ENCODE data around the gene LCLAT1.

The LCLAT1 gene

DNA sequence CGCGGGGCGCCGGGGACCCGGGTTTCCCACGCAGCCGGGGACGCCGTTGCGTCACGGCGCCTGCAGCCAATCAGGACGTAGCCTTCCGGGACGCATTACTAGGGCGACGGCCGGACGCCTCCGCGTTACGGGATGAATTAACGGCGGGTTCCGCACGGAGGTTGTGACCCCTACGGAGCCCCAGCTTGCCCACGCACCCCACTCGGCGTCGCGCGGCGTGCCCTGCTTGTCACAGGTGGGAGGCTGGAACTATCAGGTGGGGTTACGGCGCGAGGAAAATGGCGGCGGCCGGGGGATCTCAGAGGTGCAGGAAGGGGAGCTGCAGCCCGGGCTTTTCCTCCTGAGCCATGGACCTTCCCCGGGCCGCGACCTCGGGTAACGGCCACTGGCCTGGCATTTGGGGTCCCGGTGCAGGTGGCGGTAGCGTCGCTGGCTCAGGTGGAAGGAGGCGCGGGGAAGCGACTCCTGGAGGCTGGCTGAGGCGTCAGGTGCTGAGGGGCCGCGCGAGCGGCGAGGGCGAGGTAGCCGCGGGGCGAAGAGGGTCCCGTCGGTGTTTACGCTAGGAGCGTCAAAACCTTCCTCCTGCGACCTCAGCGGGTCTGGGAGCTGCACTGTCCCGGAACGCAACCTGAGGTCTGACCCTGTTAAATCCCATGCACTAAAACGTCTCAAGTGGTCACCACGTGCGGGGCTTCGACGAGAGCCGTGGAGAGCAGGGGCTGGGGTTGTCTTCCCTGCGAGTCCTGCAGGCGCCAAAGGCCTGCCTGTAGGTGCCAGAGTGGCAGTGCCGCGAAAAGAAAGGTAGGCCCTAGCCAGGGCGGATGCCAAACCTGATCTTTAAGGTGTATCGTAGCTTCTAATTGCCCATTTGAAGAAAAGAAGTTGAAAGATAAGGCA, at the start of gene LCLAT1:
LCLAT1 (plus strand) TSS at position 98 of the 897 bp plus-strand sequence. CDS start 78,345 bp downstream, outside the sequence.
- DNase-seq (ENCODE audit: low spot score), result peak; percentile 95

DNA sequence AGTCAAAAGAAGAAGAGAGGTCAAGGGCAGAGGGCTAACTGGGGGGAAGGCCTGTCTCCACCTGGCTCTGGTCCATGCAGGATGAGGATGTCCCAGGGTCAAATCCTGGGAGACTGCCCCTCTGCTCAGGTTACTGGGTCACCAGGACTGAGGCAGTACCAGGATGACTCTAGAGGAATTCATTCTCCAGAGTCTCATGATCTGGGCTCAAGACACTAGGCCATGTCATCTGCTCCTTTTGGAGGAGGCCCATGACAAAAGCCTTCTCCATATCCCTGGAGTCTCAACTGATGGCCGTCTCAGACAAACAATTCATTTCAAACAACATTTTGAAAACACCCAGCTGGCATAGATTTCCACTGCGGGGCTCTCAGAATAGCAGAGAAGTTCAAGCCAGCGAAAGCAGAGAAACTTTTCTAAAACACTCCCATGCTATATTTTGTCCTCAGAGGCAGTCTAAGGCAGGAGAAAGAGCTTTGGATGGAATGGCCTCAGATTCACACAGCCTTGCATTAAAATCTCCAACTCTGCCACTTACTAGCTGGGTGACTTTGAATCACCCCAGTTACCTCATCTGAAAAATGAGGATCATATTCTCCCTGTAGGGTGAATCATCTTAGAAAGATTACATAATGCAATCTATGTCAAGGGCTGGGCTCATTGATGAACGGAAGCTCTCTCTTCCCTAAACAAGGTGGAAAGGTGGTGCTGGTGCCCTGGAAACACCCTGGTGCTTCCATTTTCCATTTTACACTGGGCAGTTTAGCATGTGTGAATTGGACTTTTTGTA, 48.8 kb upstream of the LCLAT1 start:
- no peak for DNase-seq (ENCODE audit: low spot score)

DNA sequence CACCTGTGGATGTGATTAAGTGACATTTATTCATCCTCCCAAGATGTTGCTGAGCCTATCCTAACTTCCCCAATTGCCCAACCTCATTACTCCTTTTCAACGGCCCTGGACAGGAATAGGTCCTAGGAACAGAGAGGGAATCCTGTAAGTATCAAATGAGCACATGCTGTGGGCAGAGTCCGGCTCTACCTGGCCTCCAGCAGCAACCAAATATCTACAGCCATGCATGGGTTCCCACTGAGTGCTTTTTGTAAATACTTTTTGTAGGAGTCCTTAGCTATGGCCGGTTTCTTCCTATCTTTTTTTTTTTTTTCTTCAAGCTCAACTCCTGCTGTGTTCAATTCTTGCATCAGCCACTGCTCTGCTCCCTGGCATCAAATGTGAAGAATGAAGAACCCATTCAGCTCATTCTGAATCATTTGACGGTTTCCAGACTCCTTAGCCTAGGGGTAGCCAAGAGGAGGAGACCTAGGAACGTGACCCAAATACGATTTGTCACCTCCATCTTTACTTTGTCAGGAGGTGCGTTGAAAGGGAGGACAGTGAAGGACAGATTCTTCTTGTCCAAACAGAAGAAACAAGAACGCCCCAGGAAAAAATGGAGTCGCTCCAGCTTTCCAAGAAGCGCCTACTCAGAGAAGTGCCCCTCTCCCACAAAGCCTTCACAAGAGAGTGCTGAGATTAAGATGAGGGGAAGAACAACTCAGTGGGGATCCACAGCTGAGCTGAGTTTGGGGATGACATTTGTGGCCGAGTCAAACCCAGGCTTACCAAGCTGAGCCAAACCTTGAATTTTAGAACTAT, 46.7 kb upstream of the LCLAT1 start:
- DNase-seq (ENCODE audit: low spot score), result peak; percentile 47

DNA sequence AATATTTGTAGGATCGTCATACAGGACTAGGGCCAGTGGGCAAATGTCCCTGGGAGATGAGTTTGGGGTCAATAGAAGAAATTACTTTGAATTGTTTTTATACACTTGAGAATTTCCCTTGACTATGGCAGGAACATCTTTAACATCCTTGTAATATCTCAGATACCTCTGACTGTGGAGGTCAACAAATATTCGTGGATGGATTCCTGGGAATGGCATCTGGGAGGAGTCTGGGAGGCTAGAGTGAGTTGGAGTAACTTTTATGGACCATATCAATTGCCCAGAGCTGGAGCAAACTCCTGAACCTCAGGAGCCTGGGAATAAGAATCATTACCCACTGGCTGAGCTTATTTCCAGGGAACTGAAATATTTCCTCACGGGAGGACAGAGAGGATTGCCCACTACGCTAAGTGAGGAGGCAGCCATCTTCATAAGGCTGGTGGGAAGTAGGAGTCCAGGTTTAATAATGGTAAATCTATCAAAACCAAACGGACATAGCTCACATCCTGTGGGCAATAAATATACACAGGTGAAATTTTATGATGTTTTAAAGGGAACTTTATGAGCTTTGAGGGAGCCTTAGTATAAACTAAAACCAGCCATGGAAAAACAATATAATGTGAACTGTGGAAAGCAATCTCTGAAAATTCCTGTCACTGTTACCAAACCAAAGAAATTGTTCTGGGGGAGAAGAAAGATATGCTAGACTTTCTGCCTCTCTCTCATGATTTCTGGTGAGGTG, 44.4 kb upstream of the LCLAT1 start:
- no peak for DNase-seq (ENCODE audit: low spot score)

DNA sequence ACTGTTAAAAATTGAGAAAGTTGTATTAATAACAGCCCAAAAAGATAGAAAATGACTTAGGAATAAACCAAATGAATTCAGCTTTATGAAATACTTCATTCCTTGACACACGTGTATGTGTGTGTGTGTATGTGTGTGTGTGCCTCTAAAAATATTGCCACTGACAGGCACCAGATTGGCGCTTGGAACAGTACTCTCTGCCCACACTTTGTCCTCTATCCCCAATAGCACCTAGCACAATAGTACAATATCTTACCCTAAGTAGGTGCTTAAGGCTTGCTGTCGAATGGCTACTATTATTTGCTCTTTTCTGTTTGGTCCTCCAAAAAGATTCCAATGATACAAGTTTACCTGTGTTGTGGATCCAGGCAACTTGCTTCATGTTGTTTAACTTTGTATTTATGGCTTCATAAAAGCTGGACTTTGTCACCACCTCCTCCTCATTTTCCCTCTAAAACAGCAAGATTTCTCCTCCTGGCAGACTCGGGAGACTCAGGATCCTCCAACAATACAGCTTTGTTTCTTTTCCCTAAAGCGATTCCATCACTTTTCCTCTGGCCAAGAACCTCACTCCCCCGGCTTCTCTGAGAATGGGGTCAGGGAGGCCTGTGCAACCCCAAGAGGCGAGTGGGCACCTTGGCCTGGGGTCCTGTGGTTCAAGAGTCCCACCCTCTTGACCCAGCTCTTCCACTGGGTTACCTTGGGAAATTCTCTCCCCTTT, 43.3 kb upstream of the LCLAT1 start:
- DNase-seq (ENCODE audit: low spot score), result no peak

DNA sequence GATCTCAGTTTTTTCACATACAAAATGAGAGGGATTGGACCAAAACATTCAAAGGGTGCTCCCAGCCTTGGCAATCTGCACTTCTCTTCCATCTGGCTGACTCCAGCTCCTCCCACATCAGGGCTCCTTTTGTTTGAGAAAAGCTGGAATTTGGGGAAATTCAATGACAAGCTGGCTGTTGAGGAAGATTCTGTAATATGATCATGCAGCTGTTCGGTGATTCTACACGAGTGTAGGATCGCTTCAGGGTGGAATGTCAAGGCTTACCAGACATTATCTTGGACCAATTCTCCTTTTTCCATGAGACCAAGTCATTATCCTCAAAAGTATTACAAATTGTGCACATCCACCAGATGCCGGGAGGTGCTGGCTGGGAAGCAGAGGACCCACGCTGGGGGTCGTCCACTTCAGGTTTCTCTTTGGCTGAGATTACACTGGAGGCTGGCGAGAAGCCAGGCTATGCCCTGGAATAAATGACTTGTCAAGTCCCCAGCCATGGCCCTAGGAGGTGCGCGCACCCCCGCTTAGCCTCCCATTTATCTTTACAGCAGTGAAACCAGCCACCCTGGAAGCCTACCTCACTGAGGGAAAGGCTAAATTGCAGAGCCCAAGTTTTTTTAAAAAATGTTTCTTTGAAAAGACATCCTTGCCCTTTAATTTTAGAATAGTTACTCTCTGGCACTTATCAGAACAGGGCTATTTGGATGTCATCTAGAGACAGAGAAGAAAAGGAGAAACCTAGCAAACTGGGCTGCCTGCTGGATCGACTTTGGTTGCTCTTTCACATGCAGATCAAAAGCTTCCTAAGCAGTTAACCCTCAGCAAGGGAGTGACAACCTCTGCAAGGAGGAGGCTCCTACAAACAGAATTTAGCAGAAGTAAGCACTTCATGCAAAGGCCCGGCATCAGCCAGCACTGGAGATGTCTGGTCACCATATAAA, 42.5 kb upstream of the LCLAT1 start:
- peak; percentile 30 for DNase-seq (ENCODE audit: low spot score)

DNA sequence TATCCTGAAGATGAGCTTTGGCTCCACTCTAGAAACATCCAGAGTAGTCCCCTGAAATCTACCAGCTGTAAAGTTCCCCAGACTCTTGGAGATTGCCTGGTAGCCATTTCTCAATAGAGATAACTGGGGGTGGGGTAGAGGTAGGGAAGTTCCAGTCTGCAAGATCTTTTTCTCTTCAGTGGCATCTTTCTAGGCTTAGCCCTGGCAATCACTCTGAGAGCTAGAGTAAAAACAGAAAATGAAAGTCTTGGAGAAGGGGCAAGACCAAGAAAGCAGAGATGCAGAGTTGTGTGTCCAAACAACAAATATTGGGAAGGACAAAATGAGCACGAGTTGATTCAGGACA, 41.8 kb upstream of the LCLAT1 start:
- DNase-seq (ENCODE audit: low spot score), result no peak

DNA sequence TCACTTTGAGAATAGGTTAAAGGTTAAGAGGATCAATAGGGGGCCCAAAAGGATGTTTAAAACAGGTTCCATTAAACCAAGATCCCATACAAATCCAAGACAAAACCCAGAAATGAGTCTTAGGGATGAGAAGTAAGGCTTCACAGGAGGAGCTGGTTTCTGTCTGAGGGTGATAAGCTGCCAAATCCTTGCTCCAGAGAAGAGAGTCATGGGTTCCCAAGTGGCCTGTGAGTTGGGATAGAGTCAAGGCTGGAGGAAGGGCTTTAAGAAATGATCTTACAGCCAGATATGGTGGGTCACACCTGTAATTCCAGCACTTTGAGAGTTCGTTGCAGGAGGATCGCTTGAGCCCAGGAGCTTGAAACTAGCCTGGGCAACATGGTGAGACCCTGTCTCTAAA, 40.2 kb upstream of the LCLAT1 start:
- DNase-seq (ENCODE audit: low spot score), result no peak

DNA sequence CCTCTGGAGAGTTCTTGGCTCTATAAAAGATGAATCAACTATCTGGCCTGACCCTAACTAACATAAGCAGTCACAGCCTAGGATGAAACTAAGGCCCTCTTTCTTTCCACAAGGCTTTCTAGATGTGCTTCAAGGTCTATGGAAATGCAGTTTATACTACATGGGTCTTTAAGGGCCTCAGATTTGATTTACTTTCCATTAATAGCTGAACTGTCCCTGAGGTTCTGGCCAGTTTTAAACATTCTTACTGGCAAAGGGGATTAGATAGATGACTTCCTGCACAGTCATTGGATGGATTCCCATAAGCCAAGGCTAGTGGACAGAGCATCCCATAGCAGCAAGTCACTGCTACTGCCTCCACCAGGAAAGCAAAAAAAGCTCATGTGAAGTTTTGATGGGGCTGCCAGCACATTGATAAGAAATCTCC, 38.1 kb upstream of the LCLAT1 start:
- DNase-seq (ENCODE audit: low spot score), result peak; percentile 70

DNA sequence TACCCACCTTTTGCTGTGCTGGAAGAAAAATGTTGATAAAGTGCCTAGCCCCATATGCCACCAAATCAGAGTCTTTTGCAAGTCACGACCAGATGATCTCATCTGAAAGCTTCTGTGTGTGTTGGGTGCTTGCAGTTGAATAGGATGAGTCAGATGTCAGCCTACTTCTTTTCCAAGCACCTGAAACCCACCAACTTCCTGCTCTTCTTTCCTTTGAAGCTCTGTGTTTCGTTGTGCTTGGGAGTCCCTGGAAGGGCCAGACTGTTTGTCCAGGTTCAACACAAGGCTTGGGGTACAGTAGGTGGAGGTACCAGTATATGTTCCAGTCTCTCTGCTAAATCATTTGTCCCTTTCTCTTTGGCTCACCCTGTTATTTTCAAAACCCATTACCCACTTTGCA, 36.8 kb upstream of the LCLAT1 start:
- DNase-seq (ENCODE audit: low spot score), result peak; percentile 58

DNA sequence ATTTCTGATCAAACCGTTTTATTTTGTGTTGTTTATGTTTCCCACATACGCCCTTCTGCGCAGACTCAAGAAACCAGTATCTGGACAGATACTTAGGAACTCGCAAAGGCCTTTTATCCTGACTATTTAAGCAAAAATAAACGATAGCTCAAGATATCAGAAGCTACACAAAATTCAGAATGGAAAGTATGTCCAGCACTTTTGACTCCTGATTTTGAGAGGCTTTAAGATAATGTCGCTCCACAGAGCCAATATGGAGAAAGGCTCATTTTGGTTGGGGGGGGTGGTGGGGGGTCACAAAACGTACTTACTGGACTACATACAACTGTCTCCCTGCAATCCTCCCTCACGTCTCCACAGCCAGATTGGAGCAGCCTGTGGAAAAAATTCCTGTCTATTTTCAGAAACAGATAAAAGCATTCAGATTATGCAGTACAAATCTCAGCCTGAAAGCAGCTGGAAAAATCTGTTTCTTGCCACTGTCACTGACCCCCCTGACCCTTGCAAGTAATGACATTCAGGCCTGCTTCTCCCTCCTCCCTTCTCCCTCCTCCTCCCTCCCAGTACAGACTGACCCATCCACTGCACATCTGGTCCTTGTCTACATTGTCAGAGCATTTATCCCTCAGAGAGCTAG, 34.9 kb upstream of the LCLAT1 start:
- no peak for DNase-seq (ENCODE audit: low spot score)

DNA sequence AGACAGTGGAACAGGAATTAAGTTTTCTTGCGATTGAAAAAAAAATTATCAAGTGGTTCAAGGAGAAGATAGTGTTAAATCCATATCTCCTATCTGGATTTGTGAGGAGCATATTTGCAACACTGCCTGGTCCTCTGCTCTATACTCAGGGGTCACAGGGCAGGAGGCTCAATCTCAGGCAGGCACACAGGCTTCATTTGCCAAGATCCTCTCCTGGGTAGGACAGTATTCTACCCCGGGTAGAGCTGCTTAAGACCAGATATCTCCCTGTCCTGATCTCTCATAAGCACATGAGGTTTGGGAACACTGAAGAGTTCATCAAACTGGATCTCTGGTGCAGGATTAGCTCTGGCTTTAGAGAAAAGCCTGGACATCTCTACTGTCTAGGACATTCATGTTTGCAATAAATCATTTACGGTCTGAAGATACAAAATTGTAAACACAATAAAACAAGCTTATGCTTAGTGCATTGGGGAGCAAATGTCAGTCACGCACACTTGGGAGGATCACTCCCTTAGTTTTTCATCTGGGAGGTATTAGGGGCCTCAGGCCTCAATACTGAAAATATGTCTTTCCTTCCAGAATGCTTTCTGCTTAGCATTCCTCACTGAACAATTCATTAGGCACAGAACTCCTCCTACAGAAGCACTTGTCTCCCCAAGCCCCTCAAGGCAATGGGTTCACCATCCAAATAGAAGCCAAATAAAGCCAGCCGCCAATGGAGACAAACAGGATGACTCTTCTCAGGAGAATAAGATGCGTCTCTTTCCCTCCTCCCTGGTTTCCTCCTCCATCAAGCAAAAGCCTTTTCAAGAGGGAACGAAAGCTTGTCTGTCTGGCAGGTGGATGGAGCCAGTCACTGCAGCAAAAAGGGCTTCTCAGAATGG, 34.1 kb upstream of the LCLAT1 start:
- DNase-seq (ENCODE audit: low spot score), result no peak

DNA sequence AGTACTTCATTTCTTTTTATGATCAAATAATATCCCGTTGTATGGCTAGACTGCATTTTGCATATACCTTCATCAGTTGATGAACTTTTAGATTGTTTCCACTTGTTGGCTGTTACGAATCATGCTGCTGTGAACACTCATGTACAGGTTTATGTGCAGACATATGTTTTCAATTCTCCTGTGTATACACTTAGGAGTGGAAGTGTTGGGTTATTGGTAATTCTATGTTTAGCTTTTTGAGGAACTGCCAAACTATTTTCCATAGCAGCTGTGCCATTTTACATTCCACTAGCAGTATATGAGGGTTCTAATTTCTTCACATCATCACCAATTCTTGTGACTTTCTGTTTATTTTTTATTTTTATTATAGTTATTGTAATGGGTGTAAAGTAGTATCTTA, 32.1 kb upstream of the LCLAT1 start:
- no peak for DNase-seq (ENCODE audit: low spot score)

DNA sequence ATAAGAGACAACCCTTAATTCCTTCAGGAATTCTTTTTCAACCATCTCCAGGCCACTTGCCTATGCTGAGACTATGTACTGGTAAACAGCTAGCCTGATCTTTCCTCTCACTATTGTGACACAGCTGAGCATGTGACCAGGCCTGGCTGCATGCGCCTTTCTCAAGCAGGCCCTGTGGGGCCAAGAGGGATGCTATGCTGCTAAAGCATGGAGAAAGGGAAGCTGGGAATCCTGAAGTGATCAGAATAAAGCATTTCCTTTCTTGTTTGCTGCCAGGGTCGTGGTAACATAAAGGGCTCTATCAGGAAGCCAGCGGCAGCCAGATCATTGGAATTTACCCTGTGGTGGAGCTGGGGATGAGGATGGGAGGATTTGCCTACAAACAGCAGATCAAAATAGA, 29.8 kb upstream of the LCLAT1 start:
- peak; percentile 27 for DNase-seq (ENCODE audit: low spot score)

DNA sequence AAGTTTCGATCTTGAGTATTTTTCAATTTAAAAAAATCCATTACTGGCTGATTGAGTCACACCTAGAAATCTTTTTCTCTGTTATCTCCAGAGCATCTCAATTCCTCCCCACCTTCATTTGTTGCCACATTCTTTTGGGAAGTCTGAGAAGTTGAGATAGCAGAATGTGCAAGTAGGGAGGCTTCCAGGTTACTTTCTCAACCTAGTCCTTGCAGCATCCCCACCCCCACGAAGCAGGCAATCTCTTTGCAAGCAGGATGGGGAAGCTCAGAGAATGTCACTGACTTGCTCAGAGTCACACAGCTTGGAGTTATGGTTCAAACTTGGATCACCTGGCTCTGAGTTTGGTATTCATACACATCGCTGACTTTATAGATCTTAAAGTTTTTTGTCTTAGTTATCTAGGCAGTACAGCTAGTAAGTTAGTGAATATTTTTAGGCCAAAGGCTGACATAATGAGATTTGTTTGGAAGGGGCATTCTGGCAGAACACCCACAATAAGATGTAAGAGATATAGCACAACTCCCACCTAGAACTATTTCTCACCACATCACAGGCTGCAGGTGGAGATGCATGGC, 25.9 kb upstream of the LCLAT1 start:
- DNase-seq (ENCODE audit: low spot score), result no peak

DNA sequence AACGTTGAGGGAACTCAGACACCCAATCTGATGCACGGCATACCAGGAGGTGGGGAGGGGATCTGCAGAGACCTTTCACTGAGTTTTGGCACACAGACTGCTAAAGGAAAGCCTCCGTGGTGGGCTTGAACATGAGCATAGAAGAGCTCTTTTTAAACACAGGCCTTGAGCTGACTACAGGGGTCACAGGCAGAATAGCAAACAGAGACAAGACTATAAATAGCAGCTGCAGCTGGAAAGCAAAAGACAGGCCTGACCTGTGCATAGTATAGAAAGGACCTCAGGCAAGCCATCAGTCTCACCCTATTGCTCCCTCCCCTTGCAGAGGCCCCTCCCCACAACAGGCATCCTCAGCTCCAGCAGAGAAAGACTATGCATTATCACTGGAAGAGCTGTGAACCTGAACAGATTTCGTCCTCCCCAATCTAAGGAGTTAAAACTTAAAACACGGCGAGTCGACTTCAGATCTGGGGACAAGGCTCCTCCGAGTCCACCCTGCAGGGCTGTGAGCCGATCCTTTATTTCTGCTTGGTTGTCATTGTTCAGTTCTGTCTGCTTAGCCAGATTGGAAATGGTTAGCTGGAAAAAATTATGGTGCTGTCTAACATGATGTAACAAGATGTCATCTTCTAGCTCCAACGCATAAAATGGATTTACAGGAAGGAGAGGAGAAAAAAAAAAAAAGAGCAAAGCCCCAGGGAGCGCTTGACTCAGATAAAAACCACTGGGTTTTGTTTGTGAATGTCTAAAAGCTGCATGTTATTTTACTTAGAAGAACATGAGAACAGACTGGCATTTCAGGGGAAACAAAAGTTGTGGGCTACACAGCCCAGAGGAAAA, 25.2 kb upstream of the LCLAT1 start:
- peak; percentile 61 for DNase-seq (ENCODE audit: low spot score)

DNA sequence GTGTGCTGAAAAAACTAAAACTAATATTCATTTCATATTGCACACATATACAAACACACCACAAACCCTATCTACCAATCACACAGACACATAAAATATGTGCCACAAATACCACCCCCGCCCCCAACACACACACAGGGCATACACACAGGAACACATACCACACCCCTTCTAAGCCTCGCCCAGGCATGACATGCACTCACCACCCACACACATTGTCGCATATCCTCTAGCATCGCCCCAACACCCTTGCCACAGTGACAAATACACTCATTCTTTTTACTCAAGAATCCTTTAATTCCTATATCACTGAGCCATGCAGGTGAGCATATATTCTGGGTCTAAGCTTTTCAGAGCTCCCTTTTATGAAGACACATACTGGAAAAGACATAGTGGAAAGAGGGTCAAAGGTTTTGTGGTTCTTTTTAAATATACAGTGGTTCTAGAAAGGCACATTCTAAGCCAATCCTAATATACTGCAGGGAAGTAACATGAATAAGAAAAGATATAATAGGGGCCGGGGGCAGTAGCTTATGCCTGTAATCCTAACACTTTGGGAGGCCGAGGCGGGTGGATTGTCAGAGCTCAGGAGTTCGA, 24.5 kb upstream of the LCLAT1 start:
- DNase-seq (ENCODE audit: low spot score), result peak; percentile 63
